GM23338 (cell line): ENCODE data around the gene FRMD3. TPM values are rescaled to one million over a fixed set of nuclear protein-coding genes. Genes with fewer than 3 reads are reported as not detected.

Experiments
- ATAC-seq: fragments of 200-7000 bp; cut with Tn5 transposase; 3 replicates; pipeline ENCODE4 v1.9.1; 2020
- DNase-seq: peaks from one replicate; pipeline ENCODE4 v3.0.0-alpha.2; 2015; ENCODE audit warnings: low spot score
- H2AFZ ChIP-seq: fragments of 200-600 bp; sonication (generic); 2 replicates; pipeline ENCODE4 v1.8.0; 2016; ENCODE audit warnings: antibody characterized with exemption, mild to moderate bottlenecking, moderate library complexity
- H3F3A ChIP-seq: fragments of 200-600 bp; sonication (generic); replicated peaks from 2 replicates; pipeline ENCODE4 v1.8.0; 2017; ENCODE audit warnings: antibody characterized with exemption, mixed run types, low read depth
- H3K27ac ChIP-seq: fragments of 200-600 bp; sonication (generic); 2 replicates; pipeline ENCODE4 v1.6.1; 2016; ENCODE audit warnings: low read depth
- H3K27me3 ChIP-seq: fragments of 200-600 bp; sonication (generic); 2 replicates; pipeline ENCODE4 v1.8.0; 2016; ENCODE audit warnings: mild to moderate bottlenecking, mixed run types, moderate library complexity; ENCODE audit not compliant: insufficient read depth
- H3K36me3 ChIP-seq: fragments of 200-600 bp; sonication (generic); 2 replicates; pipeline ENCODE4 v1.8.0; 2016; ENCODE audit warnings: mild to moderate bottlenecking; ENCODE audit not compliant: insufficient read depth
- H3K4me1 ChIP-seq: fragments of 200-600 bp; sonication (generic); 2 replicates; pipeline ENCODE4 v1.8.0; 2016; ENCODE audit warnings: mild to moderate bottlenecking, moderate library complexity; ENCODE audit not compliant: insufficient read depth
- H3K4me2 ChIP-seq: fragments of 200-600 bp; sonication (generic); 2 replicates; pipeline ENCODE4 v1.7.1; 2017; ENCODE audit warnings: mixed run types
- H3K4me3 ChIP-seq: fragments of 200-600 bp; sonication (generic); 2 replicates; pipeline ENCODE4 v1.6.1; 2016; ENCODE audit warnings: mixed run types
- H3K79me2 ChIP-seq: fragments of 200-600 bp; sonication (generic); replicated peaks from 2 replicates; pipeline ENCODE4 v1.8.0; 2017; ENCODE audit warnings: mild to moderate bottlenecking; ENCODE audit not compliant: insufficient read depth
- H3K9me2 ChIP-seq: fragments of 200-600 bp; sonication (generic); 2 replicates; pipeline ENCODE4 v1.8.0; 2017; ENCODE audit not compliant: insufficient read depth
- H4K20me1 ChIP-seq: fragments of 200-600 bp; sonication (generic); replicated peaks from 2 replicates; pipeline ENCODE4 v1.8.0; 2017; ENCODE audit warnings: mild to moderate bottlenecking; ENCODE audit not compliant: insufficient read depth
- H3K27ac Mint-ChIP-seq: 2 replicates; pipeline ENCODE4 v1.8.0; 2020; ENCODE audit warnings: inconsistent platforms, mild to moderate bottlenecking, moderate library complexity, mixed read lengths
- H3K27me3 Mint-ChIP-seq: 3 replicates; pipeline ENCODE4 v1.8.0; 2022; ENCODE audit warnings: low read depth, mild to moderate bottlenecking, moderate library complexity, mixed read lengths, inconsistent platforms; ENCODE audit not compliant: insufficient read depth, poor library complexity
- H3K36me3 Mint-ChIP-seq: 3 replicates; pipeline ENCODE4 v1.8.0; 2021; ENCODE audit warnings: low read depth, mild to moderate bottlenecking, inconsistent platforms, moderate library complexity, mixed read lengths
- H3K4me1 Mint-ChIP-seq: 3 replicates; pipeline ENCODE4 v1.8.0; 2020; ENCODE audit warnings: mild to moderate bottlenecking, inconsistent platforms, mixed read lengths
- H3K4me3 Mint-ChIP-seq: 3 replicates; pipeline ENCODE4 v1.8.0; 2021; ENCODE audit warnings: moderate library complexity, mild to moderate bottlenecking, inconsistent platforms, mixed read lengths
- H3K9me3 Mint-ChIP-seq: 3 replicates; pipeline ENCODE4 v1.8.0; 2020; ENCODE audit warnings: moderate library complexity, mild to moderate bottlenecking, inconsistent platforms, mixed read lengths
- CREB1 ChIP-seq: fragments of 250-450 bp; sonication (Bioruptor Pico); IDR thresholded peaks from 2 replicates; pipeline ENCODE4 v1.5.0; 2020; ENCODE audit warnings: low read depth, mild to moderate bottlenecking, moderate library complexity
- JUNB ChIP-seq: IDR thresholded peaks from one replicate; pipeline ENCODE4 v1.6.1; 2016; ENCODE audit warnings: antibody characterized with exemption; ENCODE audit not compliant: unreplicated experiment
- NANOG ChIP-seq: IDR thresholded peaks from 2 replicates; pipeline ENCODE4 v1.6.1; 2016; ENCODE audit warnings: antibody characterized with exemption, borderline replicate concordance
- ZNF331 ChIP-seq: fragments of 250-450 bp; sonication (Bioruptor Pico); IDR thresholded peaks from 2 replicates; pipeline ENCODE4 v1.5.0; 2020; ENCODE audit warnings: low read depth, mild to moderate bottlenecking, moderate library complexity
- polyA plus RNA-seq: library from polyadenylated mRNA; unstranded; fragments of >200 nt; fragmentation: Nextera tagmentation; extraction: Ambion mirVana; gene quantifications from 2 replicates; pipeline ENCODE4 v1.2.1, GENCODE V29; 2016
- total RNA-seq: library from RNA; depleted of rRNA; stranded (reverse); fragments of >200 nt; shearing (Covaris generic); gene quantifications from 2 replicates; pipeline ENCODE4 v1.2.3, GENCODE V29; 2014
- TF ChIP-seq, protein P1 (sequence below): IDR thresholded peaks from 2 replicates; pipeline ENCODE4 v1.6.1; 2016; ENCODE audit warnings: antibody characterized with exemption
- TF ChIP-seq, protein P2 (sequence below), 2 experiments: fragments of 200-600 bp in 1 of 2; sonication (generic) in 1 of 2; conservative IDR thresholded peaks; 2 replicates each; pipeline versions ENCODE4 v1.5.1 to v1.6.1; 2016 to 2017; ENCODE audit warnings: antibody characterized with exemption in 2 of 2, low read depth in 2 of 2, mild to moderate bottlenecking in 2 of 2, moderate library complexity in 1 of 2

Gene FRMD3
- total and polyA plus RNA-seq, 2 experiments from 2014 or later: 0.47 to 1.2 TPM

DNA sequence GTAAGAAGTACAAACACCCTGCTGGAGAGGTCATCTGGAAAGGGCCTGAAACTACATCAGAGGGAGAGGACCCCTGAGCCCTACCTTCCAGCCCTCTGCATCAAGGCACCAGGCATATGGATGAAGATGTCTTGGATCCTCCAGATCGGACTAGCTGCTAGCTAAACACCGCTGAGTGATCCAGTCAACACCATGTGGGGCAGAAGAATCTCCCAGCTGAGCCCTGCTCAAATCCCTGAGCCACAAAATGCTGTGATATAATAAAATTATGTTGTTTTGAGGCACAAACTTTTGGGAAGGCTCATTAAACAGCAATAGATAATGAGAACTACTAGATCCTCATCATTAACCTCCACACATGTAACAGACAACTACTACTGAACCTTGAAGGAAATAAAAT lies 155.2 kb downstream of the FRMD3 start:
- Histone ChIP-seq H3K4me1 (no peaks in the 10 kb centered on the region), H2AFZ (no peak overlapping the region), H3K36me3 (no peaks in the 10 kb centered on the region), H3K4me3 (no peak overlapping the region), H3K79me2 (no peaks in the 10 kb centered on the region), H3K27me3 (no peaks in the 10 kb centered on the region), H3K27ac (no peak overlapping the region), H3K9me2 (0 out of 2 replicates have a peak, but pooled peaks cover 4% of the 10 kb centered on the region), H3K4me2 (no peak overlapping the region), H3F3A (no peaks in the 10 kb centered on the region), H4K20me1 (no peaks in the 10 kb centered on the region; the same call in 1 of the 2 replicates)
- TF ChIP-seq, protein P1, sequence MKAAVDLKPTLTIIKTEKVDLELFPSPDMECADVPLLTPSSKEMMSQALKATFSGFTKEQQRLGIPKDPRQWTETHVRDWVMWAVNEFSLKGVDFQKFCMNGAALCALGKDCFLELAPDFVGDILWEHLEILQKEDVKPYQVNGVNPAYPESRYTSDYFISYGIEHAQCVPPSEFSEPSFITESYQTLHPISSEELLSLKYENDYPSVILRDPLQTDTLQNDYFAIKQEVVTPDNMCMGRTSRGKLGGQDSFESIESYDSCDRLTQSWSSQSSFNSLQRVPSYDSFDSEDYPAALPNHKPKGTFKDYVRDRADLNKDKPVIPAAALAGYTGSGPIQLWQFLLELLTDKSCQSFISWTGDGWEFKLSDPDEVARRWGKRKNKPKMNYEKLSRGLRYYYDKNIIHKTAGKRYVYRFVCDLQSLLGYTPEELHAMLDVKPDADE: no peak
- TF ChIP-seq NANOG (no peak), ZNF331 (peak; percentile 80)
- peaks cover 7% of the 10 kb centered on the region; the same call in 2 of the 3 replicates for H3K9me3 Mint-ChIP-seq
- DNase-seq: no peak
- H3K4me1 Mint-ChIP-seq: no peaks in the 10 kb centered on the region
- no peak overlapping the region for H3K27ac Mint-ChIP-seq
- H3K36me3 Mint-ChIP-seq: no peaks in the 10 kb centered on the region
- H3K27me3 Mint-ChIP-seq: no peaks in the 10 kb centered on the region
- ATAC-seq: no peak
- H3K4me3 Mint-ChIP-seq: no peak overlapping the region

DNA sequence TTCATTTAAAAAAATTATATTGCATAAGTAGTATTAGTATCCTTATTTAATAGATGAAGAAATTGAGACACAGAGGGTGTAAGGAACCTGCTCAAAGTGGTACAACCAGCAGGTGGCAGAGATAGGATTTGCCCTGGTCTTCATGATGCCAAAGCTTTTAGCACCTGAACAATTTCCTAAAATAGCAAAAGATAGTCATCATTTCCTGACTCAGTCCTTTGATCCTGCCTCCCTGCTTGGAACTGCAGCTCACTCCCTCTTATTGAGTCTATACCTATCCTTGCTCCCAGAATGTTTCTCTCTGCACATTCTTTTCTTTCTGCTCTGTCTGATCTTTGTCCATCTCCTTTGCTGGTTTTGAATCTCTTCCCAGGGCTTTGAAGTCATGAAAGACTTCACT lies 155.8 kb downstream of the FRMD3 start:
- H3K4me3 ChIP-seq: no peak overlapping the region
- Mint-ChIP-seq H3K4me3 (no peak overlapping the region), H3K9me3 (peaks cover 7% of the 10 kb centered on the region; the same call in 2 of the 3 replicates), H3K36me3 (no peaks in the 10 kb centered on the region), H3K27me3 (no peaks in the 10 kb centered on the region), H3K27ac (no peak overlapping the region), H3K4me1 (no peaks in the 10 kb centered on the region)
- ATAC-seq (no peak), DNase-seq (no peak)
- no peaks in the 10 kb centered on the region; the same call in 1 of the 2 replicates for H4K20me1 ChIP-seq
- no peak overlapping the region for H3K27ac ChIP-seq
- H3K79me2 ChIP-seq: no peaks in the 10 kb centered on the region
- H3F3A ChIP-seq: no peaks in the 10 kb centered on the region
- no peak overlapping the region for H3K4me2 ChIP-seq
- no peak for TF ChIP-seq ZNF331
- TF ChIP-seq, protein P2, sequence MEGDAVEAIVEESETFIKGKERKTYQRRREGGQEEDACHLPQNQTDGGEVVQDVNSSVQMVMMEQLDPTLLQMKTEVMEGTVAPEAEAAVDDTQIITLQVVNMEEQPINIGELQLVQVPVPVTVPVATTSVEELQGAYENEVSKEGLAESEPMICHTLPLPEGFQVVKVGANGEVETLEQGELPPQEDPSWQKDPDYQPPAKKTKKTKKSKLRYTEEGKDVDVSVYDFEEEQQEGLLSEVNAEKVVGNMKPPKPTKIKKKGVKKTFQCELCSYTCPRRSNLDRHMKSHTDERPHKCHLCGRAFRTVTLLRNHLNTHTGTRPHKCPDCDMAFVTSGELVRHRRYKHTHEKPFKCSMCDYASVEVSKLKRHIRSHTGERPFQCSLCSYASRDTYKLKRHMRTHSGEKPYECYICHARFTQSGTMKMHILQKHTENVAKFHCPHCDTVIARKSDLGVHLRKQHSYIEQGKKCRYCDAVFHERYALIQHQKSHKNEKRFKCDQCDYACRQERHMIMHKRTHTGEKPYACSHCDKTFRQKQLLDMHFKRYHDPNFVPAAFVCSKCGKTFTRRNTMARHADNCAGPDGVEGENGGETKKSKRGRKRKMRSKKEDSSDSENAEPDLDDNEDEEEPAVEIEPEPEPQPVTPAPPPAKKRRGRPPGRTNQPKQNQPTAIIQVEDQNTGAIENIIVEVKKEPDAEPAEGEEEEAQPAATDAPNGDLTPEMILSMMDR (conservative IDR thresholded peaks at IDR 0.05; ENCODE audit: low read depth in 2 of 2): 0 out of 4 replicates have a peak, but pooled peaks of 1 of the 2 experiments have one; percentile 6
- H3K36me3 ChIP-seq: no peaks in the 10 kb centered on the region
- 0 out of 2 replicates have a peak, but pooled peaks cover 4% of the 10 kb centered on the region for H3K9me2 ChIP-seq
- H3K27me3 ChIP-seq: no peaks in the 10 kb centered on the region
- H3K4me1 ChIP-seq: no peaks in the 10 kb centered on the region
- H2AFZ ChIP-seq: no peak overlapping the region

DNA sequence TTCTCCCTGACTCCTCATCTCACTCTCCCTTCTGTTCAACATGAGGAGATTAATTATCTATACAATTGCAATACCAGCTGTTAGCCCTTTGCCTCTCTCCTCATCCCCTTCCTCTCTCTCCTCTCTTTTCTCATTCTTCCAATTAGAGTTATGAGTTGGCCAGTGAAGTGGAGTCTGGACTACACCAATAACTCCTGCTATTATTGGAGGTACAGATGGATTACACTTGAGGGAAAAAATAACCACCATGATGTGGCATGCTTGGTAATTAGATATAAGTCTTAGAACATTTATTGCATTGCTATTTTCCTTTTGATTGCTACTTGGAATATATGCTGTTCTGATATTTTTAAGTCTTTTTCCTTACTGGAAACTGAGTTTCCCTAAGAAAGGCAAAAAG lies 159.2 kb downstream of the FRMD3 start:
- H3K27me3 ChIP-seq: no peaks in the 10 kb centered on the region
- no peak overlapping the region for H3K27ac ChIP-seq
- Mint-ChIP-seq H3K4me3 (no peak overlapping the region), H3K27me3 (no peaks in the 10 kb centered on the region), H3K9me3 (peaks cover 7% of the 10 kb centered on the region; the same call in 2 of the 3 replicates), H3K4me1 (no peaks in the 10 kb centered on the region), H3K36me3 (no peaks in the 10 kb centered on the region), H3K27ac (no peak overlapping the region)
- no peaks in the 10 kb centered on the region for H3K79me2 ChIP-seq
- no peaks in the 10 kb centered on the region for H3K36me3 ChIP-seq
- ATAC-seq (no peak), DNase-seq (no peak)
- H4K20me1 ChIP-seq: no peaks in the 10 kb centered on the region
- TF ChIP-seq CREB1 (no peak), JUNB (no peak)
- H2AFZ ChIP-seq: no peak overlapping the region
- H3F3A ChIP-seq: no peaks in the 10 kb centered on the region
- no peak overlapping the region for H3K4me3 ChIP-seq
- no peak overlapping the region for H3K4me2 ChIP-seq
- H3K4me1 ChIP-seq: no peaks in the 10 kb centered on the region
- H3K9me2 ChIP-seq: 0 out of 2 replicates have a peak, but pooled peaks cover 4% of the 10 kb centered on the region
